ENCODE results near the gene SH3RF3.

The SH3RF3 gene

GRCh38 chr2:109450574-109451273 lies 321.7 kb downstream of the SH3RF3 start:
- no peak for TF ChIP-seq CTCF (conservative IDR thresholded peaks at IDR 0.05; ENCODE audit: low read depth, low read length)
- no peak overlapping the region for H3K4me3 ChIP-seq (ENCODE audit: low read depth, low read length)
- DNase-seq (ENCODE audit: low read depth), result no peak

GRCh38 chr2:109451671-109452070 lies 322.7 kb downstream of the SH3RF3 start:
- no peak for TF ChIP-seq CTCF (conservative IDR thresholded peaks at IDR 0.05; ENCODE audit: low read depth, low read length)
- DNase-seq (ENCODE audit: low read depth), result no peak
- H3K4me3 ChIP-seq (ENCODE audit: low read depth, low read length), result no peak overlapping the region

- no peak for TF ChIP-seq CTCF (conservative IDR thresholded peaks at IDR 0.05; ENCODE audit: low read depth, low read length)
- no peak for DNase-seq (ENCODE audit: low read depth)
- H3K4me3 ChIP-seq (ENCODE audit: low read depth, low read length), result no peak overlapping the region
Observed at GRCh38 chr2:109452318-109453305, 323.6 kb downstream of the SH3RF3 start.

GRCh38 chr2:109453371-109453995 lies 324.5 kb downstream of the SH3RF3 start:
- H3K4me3 ChIP-seq (ENCODE audit: low read depth, low read length), result no peak overlapping the region
- no peak for TF ChIP-seq CTCF (conservative IDR thresholded peaks at IDR 0.05; ENCODE audit: low read depth, low read length)
- DNase-seq (ENCODE audit: low read depth), result no peak

- no peak for TF ChIP-seq CTCF (conservative IDR thresholded peaks at IDR 0.05; ENCODE audit: low read depth, low read length)
- no peak overlapping the region for H3K4me3 ChIP-seq (ENCODE audit: low read depth, low read length)
- DNase-seq (ENCODE audit: low read depth), result no peak
Observed at GRCh38 chr2:109454304-109454703, 325.3 kb downstream of the SH3RF3 start.

- TF ChIP-seq CTCF (conservative IDR thresholded peaks at IDR 0.05; ENCODE audit: low read depth, low read length), result no peak
- no peak for DNase-seq (ENCODE audit: low read depth)
Observed at GRCh38 chr2:109454765-109455394, 325.9 kb downstream of the SH3RF3 start.

More at GRCh38 chr2:109454765-109455394, 325.9 kb downstream of the SH3RF3 start:
- H3K4me3 ChIP-seq (ENCODE audit: low read depth, low read length), result no peak overlapping the region
